OCI-LY7 (cell line): ENCODE data around the gene MGME1. TPM values are rescaled to one million over a fixed set of nuclear protein-coding genes. Genes with fewer than 3 reads are reported as not detected.
A peak's percentile ranks its signal among the peaks of the same experiment; 100 is the strongest.

ENCODE experiments used
- BruUV-seq: library from RNA; stranded (reverse); fragments of 400-500 nt; replicated peaks from 2 replicates; lab custom pipeline; 2021; lab: Mats Ljungman, UMichigan
- CTCF ChIA-PET: fragments of 300-600 bp; sonication (Branson Sonifier 250); formaldehyde crosslinking; loops from one replicate; lab custom pipeline; 2022; ENCODE audit warnings: antibody characterized with exemption; ENCODE audit not compliant: unreplicated experiment; lab: Charles Lee
- POLR2A ChIA-PET: fragments of 300-600 bp; sonication (Branson Sonifier 250); formaldehyde crosslinking; loops from one replicate; lab custom pipeline; 2022; ENCODE audit warnings: antibody characterized with exemption; lab: Charles Lee
- DNase-seq: peaks from one replicate; pipeline ENCODE4 v3.0.0-alpha.2; 2015; ENCODE audit warnings: low spot score
- H2AFZ ChIP-seq: fragments of 200-600 bp; sonication (generic), shearing (Covaris generic); 2 replicates; pipeline ENCODE4 v1.6.1; 2014; ENCODE audit warnings: mild to moderate bottlenecking, antibody characterized with exemption, low read length, moderate library complexity
- H3K27ac ChIP-seq: fragments of 200-600 bp; sonication (generic); 2 replicates; pipeline ENCODE4 v1.5.1; 2014; ENCODE audit warnings: mixed run types, low read depth, mild to moderate bottlenecking, moderate library complexity, low read length, inconsistent platforms; ENCODE audit not compliant: poor library complexity, severe bottlenecking
- H3K36me3 ChIP-seq: fragments of 200-600 bp; sonication (generic); 2 replicates; pipeline ENCODE4 v1.6.1; 2014; ENCODE audit warnings: mild to moderate bottlenecking, antibody characterized with exemption, low read length, moderate library complexity, mixed read lengths; ENCODE audit not compliant: insufficient read depth
- H3K4me1 ChIP-seq: fragments of 200-600 bp; sonication (generic); 2 replicates; pipeline ENCODE4 v1.5.1; 2014; ENCODE audit warnings: mild to moderate bottlenecking, low read length; ENCODE audit not compliant: insufficient read depth, poor library complexity, severe bottlenecking
- H3K4me2 ChIP-seq: fragments of 200-600 bp; sonication (generic); 2 replicates; pipeline ENCODE4 v1.6.1; 2014; ENCODE audit warnings: mild to moderate bottlenecking, low read length
- H3K4me3 ChIP-seq: fragments of 200-600 bp; sonication (generic); 2 replicates; pipeline ENCODE4 v1.5.1; 2014; ENCODE audit warnings: mild to moderate bottlenecking, low read depth, low read length; ENCODE audit not compliant: poor library complexity, severe bottlenecking
- H3K79me2 ChIP-seq: fragments of 200-600 bp; sonication (generic); 2 replicates; pipeline ENCODE4 v1.6.1; 2016; ENCODE audit warnings: low read depth, mild to moderate bottlenecking, low read length, moderate library complexity, mixed read lengths; ENCODE audit not compliant: insufficient read depth
- H3K9me2 ChIP-seq: fragments of 200-600 bp; sonication (generic); 2 replicates; pipeline ENCODE4 v1.6.1; 2016; ENCODE audit warnings: mild to moderate bottlenecking, low read length, mixed read lengths; ENCODE audit not compliant: insufficient read depth
- H3K9me3 ChIP-seq: fragments of 200-600 bp; sonication (generic); 2 replicates; pipeline ENCODE4 v1.6.1; 2014; ENCODE audit warnings: mild to moderate bottlenecking, mixed run types, low read length, mixed read lengths
- H4K20me1 ChIP-seq: fragments of 200-600 bp; sonication (generic); 2 replicates; pipeline ENCODE4 v1.6.1; 2014; ENCODE audit warnings: mild to moderate bottlenecking, antibody characterized with exemption, low read length, moderate library complexity, mixed read lengths; ENCODE audit not compliant: insufficient read depth
- EZH2phosphoT487 ChIP-seq: fragments of 200-600 bp; sonication (generic); IDR thresholded peaks from 2 replicates; pipeline ENCODE4 v1.6.1; 2018; ENCODE audit warnings: low read depth, borderline replicate concordance, mild to moderate bottlenecking, mixed run types, antibody characterized with exemption, low read length, moderate library complexity, mixed read lengths
- intact Hi-C: fragments of 100-400 bp; cut with micrococcal nuclease; formaldehyde crosslinking; loops from one replicate; pipeline ENCODE4 v1.10.0; 2022; ENCODE audit not compliant: unreplicated experiment
- total RNA-seq, 2 experiments: library from RNA; depleted of rRNA in 1 of 2; stranded (reverse); fragments of >200 nt in 1 of 2; shearing (Covaris generic) in 1 of 2; gene quantifications; 2 replicates each; pipeline ENCODE4 v1.2.3, GENCODE V29; 2014 to 2022
- TF ChIP-seq, protein P1 (sequence below): fragments of 200-600 bp; sonication (generic); conservative IDR thresholded peaks from 2 replicates; pipeline ENCODE4 v1.5.1; 2014; ENCODE audit warnings: mild to moderate bottlenecking, antibody characterized with exemption, low read length, moderate library complexity, mixed read lengths

MGME1 gene
- total RNA-seq, 2 experiments from 2014 or later: 46.6 to 80.1 TPM

DNA sequence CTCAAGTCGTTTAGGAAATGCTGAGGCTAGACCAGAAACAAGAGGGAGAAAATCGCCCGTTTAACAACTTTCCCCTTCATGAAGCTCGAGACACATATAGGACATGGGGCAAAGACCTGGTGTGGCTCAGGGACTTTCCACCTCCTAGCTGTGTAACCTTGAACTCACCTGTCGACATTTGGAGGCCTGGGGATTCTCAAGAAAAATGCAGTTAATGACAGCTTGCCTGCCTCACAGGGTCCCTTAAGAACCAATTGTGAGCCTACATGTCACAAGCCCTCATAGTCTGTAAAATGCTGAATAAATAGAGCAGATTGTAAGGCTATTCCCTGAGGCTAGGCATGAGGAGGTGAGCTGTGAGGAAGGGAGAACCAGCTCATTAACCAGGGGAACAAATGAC lies 35.1 kb downstream of the MGME1 start:
- ChIA-PET POLR2A (interaction anchor here (0.6 to 2.2 kb wide), 7 partner anchors 9 to 280 kb away, joined by 3 to 7 read pairs (median 4); no protein-coding TSS in a partner anchor), CTCF (no interaction called here)
- Histone ChIP-seq H3K36me3 (no peaks in the 10 kb centered on the region), H3K4me1 (peaks cover 19% of the 10 kb centered on the region), H3K9me2 (no peaks in the 10 kb centered on the region), H3K4me3 (no peak overlapping the region), H3K79me2 (no peaks in the 10 kb centered on the region), H3K9me3 (no peaks in the 10 kb centered on the region), H4K20me1 (no peaks in the 10 kb centered on the region), H3K27ac (no peak overlapping the region), H2AFZ (peak overlapping the region; percentile 44), H3K4me2 (0 out of 2 replicates have a peak overlapping the region, but pooled peaks have one; percentile 0)
- DNase-seq: no peak
- intact Hi-C loops: no loop called here
- no TSS peak for BruUV-seq
- TF ChIP-seq, protein P1, sequence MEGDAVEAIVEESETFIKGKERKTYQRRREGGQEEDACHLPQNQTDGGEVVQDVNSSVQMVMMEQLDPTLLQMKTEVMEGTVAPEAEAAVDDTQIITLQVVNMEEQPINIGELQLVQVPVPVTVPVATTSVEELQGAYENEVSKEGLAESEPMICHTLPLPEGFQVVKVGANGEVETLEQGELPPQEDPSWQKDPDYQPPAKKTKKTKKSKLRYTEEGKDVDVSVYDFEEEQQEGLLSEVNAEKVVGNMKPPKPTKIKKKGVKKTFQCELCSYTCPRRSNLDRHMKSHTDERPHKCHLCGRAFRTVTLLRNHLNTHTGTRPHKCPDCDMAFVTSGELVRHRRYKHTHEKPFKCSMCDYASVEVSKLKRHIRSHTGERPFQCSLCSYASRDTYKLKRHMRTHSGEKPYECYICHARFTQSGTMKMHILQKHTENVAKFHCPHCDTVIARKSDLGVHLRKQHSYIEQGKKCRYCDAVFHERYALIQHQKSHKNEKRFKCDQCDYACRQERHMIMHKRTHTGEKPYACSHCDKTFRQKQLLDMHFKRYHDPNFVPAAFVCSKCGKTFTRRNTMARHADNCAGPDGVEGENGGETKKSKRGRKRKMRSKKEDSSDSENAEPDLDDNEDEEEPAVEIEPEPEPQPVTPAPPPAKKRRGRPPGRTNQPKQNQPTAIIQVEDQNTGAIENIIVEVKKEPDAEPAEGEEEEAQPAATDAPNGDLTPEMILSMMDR: no peak
- no peak for TF ChIP-seq EZH2phosphoT487

DNA sequence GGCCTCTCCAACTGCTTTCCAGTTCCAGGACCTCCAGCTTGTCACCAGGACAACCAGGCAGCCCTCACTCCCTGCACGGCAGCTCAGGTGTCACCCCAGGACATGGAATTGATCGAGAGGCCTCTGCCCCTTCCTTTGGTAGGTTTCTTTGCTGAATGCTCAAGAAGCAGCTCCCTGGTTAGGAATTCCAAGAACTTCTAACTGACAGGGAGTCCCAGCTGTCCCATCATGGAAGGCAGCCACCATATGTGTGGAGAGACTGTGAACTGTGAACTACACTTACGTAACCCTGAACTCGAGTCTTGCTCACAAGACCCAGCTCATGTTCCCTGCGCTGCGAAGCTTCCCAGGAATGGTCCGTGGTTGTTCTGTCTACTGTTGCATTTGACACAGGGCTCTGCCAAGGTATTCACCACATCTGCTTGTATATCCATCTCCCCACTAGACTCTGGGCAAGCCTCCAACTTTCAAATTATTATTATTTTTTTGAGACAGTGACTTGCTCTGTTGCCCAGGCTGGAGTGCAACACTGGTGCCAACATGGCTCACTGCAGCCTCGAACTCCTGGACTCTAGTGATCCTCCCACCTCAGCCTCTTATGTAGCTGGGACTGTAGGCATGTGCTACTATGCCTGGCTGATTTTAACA lies 35.7 kb downstream of the MGME1 start:
- BruUV-seq: no TSS peak
- no peak overlapping the region for H3K27ac ChIP-seq
- no peak for TF ChIP-seq EZH2phosphoT487
- TF ChIP-seq, protein P1: no peak
- peaks cover 19% of the 10 kb centered on the region for H3K4me1 ChIP-seq
- no peaks in the 10 kb centered on the region for H4K20me1 ChIP-seq
- H3K4me3 ChIP-seq: no peak overlapping the region
- no peaks in the 10 kb centered on the region for H3K79me2 ChIP-seq
- H3K9me3 ChIP-seq: no peaks in the 10 kb centered on the region
- H3K9me2 ChIP-seq: no peaks in the 10 kb centered on the region
- ChIA-PET CTCF (no interaction called here), POLR2A (interaction anchor here (0.6 to 2.2 kb wide), 8 partner anchors 9 to 279 kb away, joined by 3 to 7 read pairs (median 4); no protein-coding TSS in a partner anchor)
- intact Hi-C loops: no loop called here
- H2AFZ ChIP-seq: no peak overlapping the region
- H3K36me3 ChIP-seq: no peaks in the 10 kb centered on the region
- no peak overlapping the region for H3K4me2 ChIP-seq
- DNase-seq: no peak
